Mesenchymal stem cell (in vitro differentiated cells and primary cell): ENCODE results near the gene CUL2.

ENCODE experiments used
- DNase-seq: peaks from one replicate; pipeline ENCODE4 v3.0.0-alpha.2; 2013
- H2AFZ ChIP-seq: one replicate; pipeline ENCODE4 v1.6.1; 2013; ENCODE audit warnings: low read depth, mild to moderate bottlenecking, control low read depth, inconsistent platforms, low read length, moderate library complexity
- H2AK5ac ChIP-seq: 2 replicates; pipeline ENCODE4 v1.6.1; 2013; ENCODE audit warnings: low read length, moderate library complexity, mild to moderate bottlenecking, inconsistent platforms; ENCODE audit not compliant: severe bottlenecking
- H2BK120ac ChIP-seq: one replicate; pipeline ENCODE4 v1.6.1; 2013; ENCODE audit warnings: low read depth, mild to moderate bottlenecking, inconsistent platforms, low read length, moderate library complexity
- H2BK12ac ChIP-seq, 2 experiments: one replicate each; pipeline ENCODE4 v1.6.1; 2013; ENCODE audit warnings: inconsistent platforms in 2 of 2, low read length in 2 of 2, mild to moderate bottlenecking in 2 of 2, moderate library complexity in 2 of 2, control low read depth in 1 of 2
- H2BK15ac ChIP-seq: one replicate; pipeline ENCODE4 v1.6.1; 2013; ENCODE audit warnings: mild to moderate bottlenecking, low read depth, inconsistent platforms; ENCODE audit not compliant: poor library complexity, severe bottlenecking
- H2BK5ac ChIP-seq: 2 replicates; pipeline ENCODE4 v1.6.1; 2013; ENCODE audit warnings: low read depth, mild to moderate bottlenecking, low read length, control low read depth, inconsistent platforms; ENCODE audit not compliant: poor library complexity, severe bottlenecking
- H3K14ac ChIP-seq, 2 experiments: one replicate each; pipeline ENCODE4 v1.6.1; 2013; ENCODE audit warnings: inconsistent platforms in 2 of 2, low read length in 2 of 2, control low read depth in 1 of 2, mild to moderate bottlenecking in 1 of 2, moderate library complexity in 1 of 2
- H3K18ac ChIP-seq, 2 experiments: one replicate each; pipeline ENCODE4 v1.6.1; 2013; ENCODE audit warnings: inconsistent platforms in 2 of 2, low read length in 2 of 2, control low read depth in 1 of 2, low read depth in 1 of 2, mild to moderate bottlenecking in 1 of 2
- H3K23ac ChIP-seq, 2 experiments: one replicate each; pipeline ENCODE4 v1.6.1; 2013; ENCODE audit warnings: inconsistent platforms in 2 of 2, low read length in 2 of 2, mild to moderate bottlenecking in 2 of 2, moderate library complexity in 2 of 2, control low read depth in 1 of 2
- H3K27ac ChIP-seq: 2 replicates; pipeline ENCODE4 v1.5.1; 2013; ENCODE audit warnings: mild to moderate bottlenecking, moderate library complexity, low read length, control low read depth, inconsistent platforms; ENCODE audit not compliant: poor library complexity, severe bottlenecking
- H3K27me3 ChIP-seq, 2 experiments: 2 replicates each; pipeline versions ENCODE4 v1.6.1 to v1.7.0; 2013; ENCODE audit warnings: low read length in 2 of 2, mild to moderate bottlenecking in 2 of 2, moderate library complexity in 2 of 2, control low read depth in 1 of 2, inconsistent platforms in 1 of 2; ENCODE audit not compliant: control insufficient read depth in 1 of 2, insufficient read depth in 1 of 2
- H3K36me3 ChIP-seq, 2 experiments: 2 replicates each; pipeline versions ENCODE4 v1.6.1 to v1.7.0; 2013; ENCODE audit warnings: low read length in 2 of 2, control low read depth in 1 of 2, inconsistent platforms in 1 of 2, low read depth in 1 of 2, mild to moderate bottlenecking in 1 of 2; ENCODE audit not compliant: insufficient read depth in 2 of 2, control insufficient read depth in 1 of 2
- H3K4ac ChIP-seq, 2 experiments: one replicate each; pipeline ENCODE4 v1.6.1; 2013; ENCODE audit warnings: inconsistent platforms in 2 of 2, low read length in 2 of 2, mild to moderate bottlenecking in 2 of 2, moderate library complexity in 2 of 2, control low read depth in 1 of 2, low read depth in 1 of 2
- H3K4me1 ChIP-seq: 2 replicates; pipeline ENCODE4 v1.6.1; 2013; ENCODE audit warnings: low read depth, low read length, control low read depth; ENCODE audit not compliant: control insufficient read depth, insufficient read depth
- H3K4me2 ChIP-seq: 2 replicates; pipeline ENCODE4 v1.6.1; 2013; ENCODE audit warnings: low read length, mild to moderate bottlenecking, inconsistent platforms; ENCODE audit not compliant: poor library complexity, severe bottlenecking
- H3K4me3 ChIP-seq, 2 experiments: 2 replicates each; pipeline versions ENCODE4 v1.5.1 to v1.7.0; 2013; ENCODE audit warnings: low read length in 2 of 2, mild to moderate bottlenecking in 2 of 2, control low read depth in 1 of 2, low read depth in 1 of 2; ENCODE audit not compliant: insufficient read depth in 1 of 2
- H3K79me1 ChIP-seq: replicated peaks from 2 replicates; pipeline ENCODE4 v1.6.1; 2013; ENCODE audit warnings: mild to moderate bottlenecking, control low read depth, low read length, inconsistent platforms; ENCODE audit not compliant: poor library complexity, severe bottlenecking
- H3K9ac ChIP-seq: 2 replicates; pipeline ENCODE4 v1.7.0; 2013; ENCODE audit warnings: mild to moderate bottlenecking, low read length, moderate library complexity
- H3K9me3 ChIP-seq: 2 replicates; pipeline ENCODE4 v1.7.0; 2013; ENCODE audit warnings: mild to moderate bottlenecking, low read length; ENCODE audit not compliant: control insufficient read depth
- H4K8ac ChIP-seq: one replicate; pipeline ENCODE4 v1.6.1; 2013; ENCODE audit warnings: inconsistent platforms, mild to moderate bottlenecking, low read length, moderate library complexity
- H4K91ac ChIP-seq: one replicate; pipeline ENCODE4 v1.6.1; 2013; ENCODE audit warnings: mild to moderate bottlenecking, low read length, inconsistent platforms
- WGBS: methylation state at CpG from one replicate; pipeline ENCODE4 v1.1.7; 2013; ENCODE audit warnings: mixed read lengths; 5-methylcytosine and 5-hydroxymethylcytosine counted together

Gene CUL2

DNA sequence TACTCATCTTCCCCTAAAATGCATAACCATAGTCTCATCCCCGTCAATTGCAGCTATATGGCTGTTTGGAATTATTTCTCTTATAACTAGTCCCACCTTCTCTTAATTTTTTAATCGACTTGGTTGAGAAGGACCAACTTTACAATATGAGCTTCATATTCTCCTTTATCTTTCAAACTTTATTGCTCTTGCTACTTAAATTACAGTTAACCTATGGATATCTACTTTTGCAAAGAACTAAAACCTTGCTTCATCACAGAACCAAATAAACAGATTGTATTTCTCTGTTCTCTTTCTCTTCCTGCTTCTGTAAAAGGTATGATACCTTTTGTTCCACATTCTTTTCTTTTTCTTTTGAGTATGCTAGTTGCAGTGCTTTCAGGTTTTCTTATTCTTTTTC lies 42.6 kb upstream of the CUL2 start:
- Histone ChIP-seq H2AFZ (no peak overlapping the region), H2BK120ac (no peak overlapping the region), H3K4me2 (no peak overlapping the region), H3K4me3 (no peak overlapping the region), H2BK15ac (no peak overlapping the region), H2AK5ac (no peak overlapping the region), H3K27ac (no peak overlapping the region), H4K8ac (no peak overlapping the region), H3K14ac (no peak overlapping the region), H3K79me1 (peaks cover 16% of the 10 kb centered on the region), H3K27me3 (no peaks in the 10 kb centered on the region), H3K23ac (no peak overlapping the region), H4K91ac (no peak overlapping the region), H3K36me3 (no peaks in the 10 kb centered on the region), H3K9ac (no peak overlapping the region), H3K4me1 (peaks cover 1% of the 10 kb centered on the region), H2BK12ac (no peak overlapping the region), H3K9me3 (no peaks in the 10 kb centered on the region), H3K4ac (no peak overlapping the region), H2BK5ac (no peak overlapping the region), H3K18ac (no peak overlapping the region)
- no peak for DNase-seq
- 90% methylated on average over 2 of the region's 2 CpGs for WGBS

DNA sequence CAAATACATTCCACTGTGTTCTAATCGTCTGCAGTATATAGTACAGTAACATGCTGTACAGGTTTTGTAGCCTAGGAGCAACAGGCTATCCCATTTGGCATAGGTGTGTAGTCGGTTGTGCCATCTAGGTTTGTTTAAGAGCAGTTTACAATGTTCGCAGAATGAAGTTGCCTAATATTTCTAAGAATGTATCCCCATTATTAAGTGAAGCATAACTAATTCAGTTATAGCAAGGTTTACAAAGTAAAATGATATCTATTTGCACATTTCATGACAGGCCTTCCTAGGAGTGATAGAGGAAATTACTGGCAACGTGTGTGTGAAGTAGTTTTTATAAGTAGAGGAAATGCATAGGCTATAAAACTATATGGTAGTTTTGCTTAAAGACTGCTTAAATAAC lies 40.5 kb upstream of the CUL2 start:
- Histone ChIP-seq H3K4ac (no peak overlapping the region), H2BK12ac (no peak overlapping the region), H2BK15ac (no peak overlapping the region), H3K27me3 (no peaks in the 10 kb centered on the region), H3K79me1 (peaks cover 10% of the 10 kb centered on the region), H3K9ac (no peak overlapping the region), H2BK120ac (no peak overlapping the region), H2BK5ac (no peak overlapping the region), H3K4me1 (peaks cover 3% of the 10 kb centered on the region), H3K27ac (no peak overlapping the region), H3K9me3 (no peaks in the 10 kb centered on the region), H3K4me3 (no peak overlapping the region), H3K14ac (no peak overlapping the region), H4K8ac (no peak overlapping the region), H3K23ac (no peak overlapping the region), H2AFZ (no peak overlapping the region), H3K36me3 (no peaks in the 10 kb centered on the region), H2AK5ac (no peak overlapping the region), H4K91ac (no peak overlapping the region), H3K4me2 (no peak overlapping the region), H3K18ac (no peak overlapping the region)
- DNase-seq = no peak
- WGBS = 38% methylated on average over 1 of the region's 4 CpGs

DNA sequence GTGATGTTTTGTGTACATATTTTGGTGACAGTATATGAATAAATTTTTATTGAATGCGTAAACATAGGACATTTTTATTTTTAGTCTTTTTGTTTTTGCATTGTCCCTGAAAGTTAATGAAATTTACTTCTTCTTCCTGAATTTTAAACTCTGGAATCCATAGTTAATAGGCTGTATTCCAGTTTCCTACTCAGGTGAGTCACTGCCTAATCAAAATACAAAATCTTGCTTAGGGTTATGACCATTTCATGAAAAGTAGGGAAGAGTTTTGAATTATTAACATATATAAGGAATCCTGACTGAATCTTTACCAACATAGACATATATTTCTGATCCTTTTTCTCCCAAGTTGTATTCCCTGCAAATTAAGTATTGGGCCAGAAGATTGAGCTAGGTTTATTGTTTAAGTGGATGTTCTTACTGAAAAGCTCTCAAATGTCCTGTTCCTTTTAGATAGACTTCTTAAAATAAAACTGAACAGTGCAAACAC lies 39.1 kb upstream of the CUL2 start:
- Histone ChIP-seq H2BK120ac (no peak overlapping the region), H2AK5ac (no peak overlapping the region), H3K27ac (no peak overlapping the region), H2BK12ac (no peak overlapping the region), H2AFZ (no peak overlapping the region), H3K79me1 (peaks cover 8% of the 10 kb centered on the region), H4K8ac (no peak overlapping the region), H3K9ac (no peak overlapping the region), H3K18ac (no peak overlapping the region), H2BK15ac (no peak overlapping the region), H3K27me3 (no peaks in the 10 kb centered on the region), H3K4me1 (peaks cover 3% of the 10 kb centered on the region), H3K4me3 (peak overlapping the region in 1 of 2 experiments; percentile 26), H3K14ac (no peak overlapping the region), H3K4me2 (no peak overlapping the region), H3K36me3 (no peaks in the 10 kb centered on the region), H4K91ac (no peak overlapping the region), H3K9me3 (no peaks in the 10 kb centered on the region), H3K23ac (no peak overlapping the region), H3K4ac (no peak overlapping the region), H2BK5ac (no peak overlapping the region)
- no peak for DNase-seq
- no CpG with 5 or more reads among the region's 1 CpG for WGBS

DNA sequence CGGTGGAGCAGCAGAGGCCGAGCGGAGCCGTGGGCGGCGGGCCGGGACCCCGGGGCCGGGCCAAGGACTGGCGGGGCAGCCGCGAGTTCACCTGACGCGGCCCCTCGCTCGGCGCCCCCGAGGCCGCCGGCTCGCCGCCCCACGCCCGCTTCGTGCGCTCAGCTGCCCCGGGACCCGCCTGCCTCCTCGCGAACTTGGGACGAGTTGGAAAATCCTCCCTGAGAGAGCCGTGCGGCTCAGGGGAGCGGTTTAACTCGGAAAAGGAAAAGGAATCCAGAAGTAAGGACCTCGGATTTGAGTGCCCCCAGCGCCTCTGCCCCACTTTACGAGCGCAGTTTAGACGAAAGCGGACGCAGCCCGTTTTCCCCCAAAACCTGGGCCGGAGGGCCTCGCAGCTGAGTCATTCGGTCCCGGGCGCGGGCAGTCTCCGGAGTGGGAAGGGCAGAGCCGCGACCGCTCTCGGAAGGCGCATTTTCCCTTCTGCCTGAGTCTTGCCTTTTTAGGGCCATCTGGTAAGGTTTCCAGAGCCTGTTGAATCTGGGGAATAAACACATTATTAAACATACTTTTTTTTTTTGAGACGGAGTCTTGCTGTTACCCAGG lies 37.2 kb upstream of the CUL2 start:
- Histone ChIP-seq H3K4ac (peak overlapping the region; percentile 89 to 94), H3K9me3 (no peaks in the 10 kb centered on the region), H2BK120ac (peak overlapping the region; percentile 87), H2BK15ac (peak overlapping the region; percentile 60), H3K4me2 (peak overlapping the region; percentile 88), H4K91ac (peak overlapping the region; percentile 86), H3K9ac (peak overlapping the region; percentile 100), H3K27ac (peak overlapping the region; percentile 98), H3K14ac (peak overlapping the region; percentile 86 to 87), H3K36me3 (no peaks in the 10 kb centered on the region), H2AFZ (peak overlapping the region; percentile 63), H3K79me1 (peaks cover 2% of the 10 kb centered on the region), H3K18ac (peak overlapping the region; percentile 90 to 98), H2AK5ac (no peak overlapping the region), H4K8ac (peak overlapping the region; percentile 75), H3K4me3 (peak overlapping the region; percentile 89 to 90), H2BK12ac (peak overlapping the region in 1 of 2 experiments; percentile 2), H3K23ac (peak overlapping the region; percentile 78 to 79), H3K4me1 (peaks cover 3% of the 10 kb centered on the region), H3K27me3 (no peaks in the 10 kb centered on the region), H2BK5ac (peak overlapping the region; percentile 94)
- WGBS = under 1% methylated on average over 46 of the region's 56 CpGs
- DNase-seq = peak; percentile 73
